Osteocyte (in vitro differentiated cells): ENCODE measurements around the gene ZC3H7B. TPM values are rescaled to one million over a fixed set of nuclear protein-coding genes. Genes with fewer than 3 reads are reported as not detected.

Source experiments
- DNase-seq: peaks from one replicate; pipeline ENCODE4 v3.0.0; 2021; ENCODE audit warnings: mixed read lengths; ENCODE audit not compliant: unreplicated experiment; ENCODE audit errors: extremely low spot score
- H3K27ac Mint-ChIP-seq: one replicate; pipeline ENCODE4 v1.8.0; 2021; ENCODE audit warnings: mild to moderate bottlenecking, mixed read lengths; ENCODE audit not compliant: unreplicated experiment
- H3K27me3 Mint-ChIP-seq: one replicate; pipeline ENCODE4 v1.8.0; 2021; ENCODE audit warnings: mixed read lengths; ENCODE audit not compliant: unreplicated experiment
- H3K36me3 Mint-ChIP-seq: one replicate; pipeline ENCODE4 v1.8.0; 2021; ENCODE audit warnings: mixed read lengths; ENCODE audit not compliant: unreplicated experiment
- H3K4me1 Mint-ChIP-seq: one replicate; pipeline ENCODE4 v1.8.0; 2021; ENCODE audit warnings: mixed read lengths; ENCODE audit not compliant: unreplicated experiment
- H3K4me3 Mint-ChIP-seq: one replicate; pipeline ENCODE4 v1.8.0; 2021; ENCODE audit warnings: mild to moderate bottlenecking, moderate library complexity, mixed read lengths; ENCODE audit not compliant: unreplicated experiment
- H3K9me3 Mint-ChIP-seq: one replicate; pipeline ENCODE4 v1.8.0; 2021; ENCODE audit warnings: mixed read lengths; ENCODE audit not compliant: unreplicated experiment
- CTCF ChIP-seq: fragments of 200-600 bp; sonication (generic); IDR thresholded peaks from 2 replicates; pipeline ENCODE4 v1.5.0; 2021; ENCODE audit warnings: antibody characterized with exemption, mild to moderate bottlenecking, moderate library complexity
- total RNA-seq: library from RNA; stranded (reverse); gene quantifications from 2 replicates; pipeline ENCODE4 v1.2.1, GENCODE V29; 2021

Gene ZC3H7B
- total RNA-seq, 1 donor from 2014 or later, result 82.8 TPM

GRCh38 chr22:41327124-41327523 is 25.8 kb downstream of the ZC3H7B start:
- no peak for TF ChIP-seq CTCF
- Mint-ChIP-seq H3K27ac (no peak overlapping the region), H3K4me1 (no peaks in the 10 kb centered on the region), H3K9me3 (no peaks in the 10 kb centered on the region), H3K27me3 (no peaks in the 10 kb centered on the region), H3K36me3 (peaks cover 29% of the 10 kb centered on the region), H3K4me3 (no peak overlapping the region)
- no peak for DNase-seq

- Mint-ChIP-seq H3K27me3 (no peaks in the 10 kb centered on the region), H3K9me3 (no peaks in the 10 kb centered on the region), H3K27ac (no peak overlapping the region), H3K4me3 (no peak overlapping the region), H3K4me1 (no peaks in the 10 kb centered on the region), H3K36me3 (peaks cover 38% of the 10 kb centered on the region)
- no peak for TF ChIP-seq CTCF
- no peak for DNase-seq
Measured at GRCh38 chr22:41330169-41330568, 28.8 kb downstream of the ZC3H7B start.

- no peaks in the 10 kb centered on the region for H3K4me1 Mint-ChIP-seq
- H3K4me3 Mint-ChIP-seq, result no peak overlapping the region
- H3K9me3 Mint-ChIP-seq, result no peaks in the 10 kb centered on the region
- H3K27ac Mint-ChIP-seq, result no peak overlapping the region
- no peak for TF ChIP-seq CTCF
- no peak for DNase-seq
- H3K27me3 Mint-ChIP-seq, result no peaks in the 10 kb centered on the region
- H3K36me3 Mint-ChIP-seq, result peaks cover 31% of the 10 kb centered on the region
Measured at GRCh38 chr22:41332217-41332939, 31.1 kb downstream of the ZC3H7B start.

GRCh38 chr22:41333806-41334205 is 32.5 kb downstream of the ZC3H7B start:
- DNase-seq, result no peak
- Mint-ChIP-seq H3K27me3 (no peaks in the 10 kb centered on the region), H3K4me3 (no peak overlapping the region), H3K4me1 (no peaks in the 10 kb centered on the region), H3K9me3 (no peaks in the 10 kb centered on the region), H3K36me3 (peaks cover 28% of the 10 kb centered on the region), H3K27ac (no peak overlapping the region)
- no peak for TF ChIP-seq CTCF

- no peak for DNase-seq
- no peak overlapping the region for H3K27ac Mint-ChIP-seq
Measured at GRCh38 chr22:41334215-41334614, 32.9 kb downstream of the ZC3H7B start.

More at GRCh38 chr22:41334215-41334614, 32.9 kb downstream of the ZC3H7B start:
- Mint-ChIP-seq H3K4me3 (no peak overlapping the region), H3K27me3 (no peaks in the 10 kb centered on the region), H3K9me3 (no peaks in the 10 kb centered on the region), H3K4me1 (no peaks in the 10 kb centered on the region), H3K36me3 (peaks cover 31% of the 10 kb centered on the region)
- TF ChIP-seq CTCF, result no peak
